Osteoblast (primary cell): ENCODE measurements around the gene MEGF11. TPM values are rescaled to one million over a fixed set of nuclear protein-coding genes. Genes with fewer than 3 reads are reported as not detected.

Experiments used
- DNase-seq: peaks from one replicate; pipeline ENCODE4 v3.0.0; 2011; ENCODE audit warnings: low spot score, mixed read lengths; ENCODE audit not compliant: insufficient read length; ENCODE audit errors: missing footprints
- H2AFZ ChIP-seq: 2 replicates; pipeline ENCODE4 v1.6.0; 2011; ENCODE audit warnings: mild to moderate bottlenecking, low read length
- H3K27ac ChIP-seq: 2 replicates; pipeline ENCODE4 v1.5.1; 2011; ENCODE audit warnings: mild to moderate bottlenecking, low read depth, low read length, moderate library complexity
- H3K27me3 ChIP-seq: 2 replicates; pipeline ENCODE4 v1.6.0; 2012; ENCODE audit warnings: mild to moderate bottlenecking, control low read depth, inconsistent platforms, low read length, moderate library complexity; ENCODE audit not compliant: insufficient read depth
- H3K36me3 ChIP-seq: 2 replicates; pipeline ENCODE4 v1.5.1; 2011; ENCODE audit warnings: mild to moderate bottlenecking, low read length, control low read depth, moderate library complexity; ENCODE audit not compliant: insufficient read depth
- H3K4me1 ChIP-seq: 2 replicates; pipeline ENCODE4 v1.5.1; 2011; ENCODE audit warnings: mild to moderate bottlenecking, low read length, control low read depth, moderate library complexity; ENCODE audit not compliant: insufficient read depth
- H3K4me2 ChIP-seq: 2 replicates; pipeline ENCODE4 v1.6.0; 2011; ENCODE audit warnings: mild to moderate bottlenecking, low read length; ENCODE audit not compliant: insufficient read depth
- H3K4me3 ChIP-seq: fragments of 200-600 bp; sonication (generic); 3 replicates; pipeline ENCODE4 v1.5.1; 2012; ENCODE audit warnings: mild to moderate bottlenecking, low read length, inconsistent platforms; ENCODE audit not compliant: insufficient read depth
- H3K79me2 ChIP-seq: 2 replicates; pipeline ENCODE4 v1.6.0; 2012; ENCODE audit warnings: mild to moderate bottlenecking, low read length, control low read depth, inconsistent platforms; ENCODE audit not compliant: insufficient read depth
- H3K9me3 ChIP-seq: 2 replicates; pipeline ENCODE4 v1.5.1; 2011; ENCODE audit warnings: low read depth, low read length, control low read depth
- H4K20me1 ChIP-seq: 2 replicates; pipeline ENCODE4 v1.6.0; 2012; ENCODE audit warnings: mild to moderate bottlenecking, low read length, control low read depth; ENCODE audit not compliant: insufficient read depth
- total RNA-seq: library from RNA; depleted of rRNA; stranded (reverse); fragments of >200 nt; gene quantifications from 2 replicates; pipeline ENCODE4 v1.2.3, GENCODE V29; 2012
- TF ChIP-seq, protein P1 (sequence below): IDR thresholded peaks from 2 replicates; pipeline ENCODE4 v1.5.1; 2011; ENCODE audit warnings: mild to moderate bottlenecking, low read depth, low read length, moderate library complexity; ENCODE audit errors: extremely low read depth

Gene MEGF11
- total RNA-seq, 1 donor = not detected

- Histone ChIP-seq H3K9me3 (no peaks in the 10 kb centered on the region), H3K36me3 (peaks cover 4% of the 10 kb centered on the region), H3K4me1 (peaks cover 24% of the 10 kb centered on the region), H3K4me3 (peak overlapping the region; percentile 75), H3K4me2 (peak overlapping the region; percentile 87), H3K79me2 (peaks cover 18% of the 10 kb centered on the region), H3K27ac (no peak overlapping the region), H4K20me1 (no peaks in the 10 kb centered on the region), H3K27me3 (no peaks in the 10 kb centered on the region), H2AFZ (peak overlapping the region; percentile 95)
- DNase-seq = peak; percentile 47
- TF ChIP-seq, protein P1, sequence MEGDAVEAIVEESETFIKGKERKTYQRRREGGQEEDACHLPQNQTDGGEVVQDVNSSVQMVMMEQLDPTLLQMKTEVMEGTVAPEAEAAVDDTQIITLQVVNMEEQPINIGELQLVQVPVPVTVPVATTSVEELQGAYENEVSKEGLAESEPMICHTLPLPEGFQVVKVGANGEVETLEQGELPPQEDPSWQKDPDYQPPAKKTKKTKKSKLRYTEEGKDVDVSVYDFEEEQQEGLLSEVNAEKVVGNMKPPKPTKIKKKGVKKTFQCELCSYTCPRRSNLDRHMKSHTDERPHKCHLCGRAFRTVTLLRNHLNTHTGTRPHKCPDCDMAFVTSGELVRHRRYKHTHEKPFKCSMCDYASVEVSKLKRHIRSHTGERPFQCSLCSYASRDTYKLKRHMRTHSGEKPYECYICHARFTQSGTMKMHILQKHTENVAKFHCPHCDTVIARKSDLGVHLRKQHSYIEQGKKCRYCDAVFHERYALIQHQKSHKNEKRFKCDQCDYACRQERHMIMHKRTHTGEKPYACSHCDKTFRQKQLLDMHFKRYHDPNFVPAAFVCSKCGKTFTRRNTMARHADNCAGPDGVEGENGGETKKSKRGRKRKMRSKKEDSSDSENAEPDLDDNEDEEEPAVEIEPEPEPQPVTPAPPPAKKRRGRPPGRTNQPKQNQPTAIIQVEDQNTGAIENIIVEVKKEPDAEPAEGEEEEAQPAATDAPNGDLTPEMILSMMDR = no peak
Measured at GRCh38 chr15:66292571-66293418, 39.2 kb upstream of the MEGF11 start.

DNA sequence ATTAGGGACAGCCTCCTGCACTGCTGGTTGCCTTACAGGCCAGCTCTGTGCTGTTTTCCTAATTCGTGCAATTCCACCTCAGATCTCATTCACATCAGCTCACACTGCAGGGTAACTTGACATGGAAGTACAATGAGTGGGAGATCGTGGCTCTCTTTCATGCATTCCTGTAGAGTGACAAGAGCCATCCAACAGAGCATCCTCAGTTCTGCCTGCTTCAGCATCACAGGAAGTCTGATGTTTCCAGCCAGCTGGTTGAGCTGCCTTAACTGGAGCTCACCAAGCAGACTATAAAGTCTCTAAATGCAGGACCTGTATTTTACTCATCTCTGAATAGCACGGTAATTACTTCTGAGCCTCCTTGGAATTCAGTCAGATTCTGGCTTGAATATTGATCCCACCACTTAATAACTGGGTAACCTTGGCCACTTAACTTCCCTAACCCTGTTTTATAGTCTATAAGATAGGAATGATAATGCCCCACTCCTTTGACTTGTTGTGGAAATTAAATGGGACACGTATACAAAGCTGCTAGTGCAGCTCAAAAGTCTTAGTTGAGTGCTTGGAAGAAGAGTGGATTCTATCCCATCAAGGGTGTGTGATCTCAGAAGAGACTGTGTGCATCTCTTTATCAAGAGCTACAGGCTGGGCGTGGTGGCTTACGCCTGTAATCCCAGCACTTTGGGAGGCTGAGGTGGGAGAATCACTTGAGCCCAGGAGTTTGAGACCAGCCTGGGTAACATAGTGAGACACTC is 38.4 kb upstream of the MEGF11 start:
- Histone ChIP-seq H4K20me1 (no peaks in the 10 kb centered on the region), H2AFZ (no peak overlapping the region), H3K27me3 (no peaks in the 10 kb centered on the region), H3K79me2 (peaks cover 14% of the 10 kb centered on the region), H3K27ac (no peak overlapping the region), H3K9me3 (no peaks in the 10 kb centered on the region), H3K4me3 (no peak overlapping the region), H3K4me1 (peaks cover 24% of the 10 kb centered on the region), H3K36me3 (no peaks in the 10 kb centered on the region), H3K4me2 (no peak overlapping the region)
- TF ChIP-seq, protein P1 = no peak
- peak; percentile 69 for DNase-seq

DNA sequence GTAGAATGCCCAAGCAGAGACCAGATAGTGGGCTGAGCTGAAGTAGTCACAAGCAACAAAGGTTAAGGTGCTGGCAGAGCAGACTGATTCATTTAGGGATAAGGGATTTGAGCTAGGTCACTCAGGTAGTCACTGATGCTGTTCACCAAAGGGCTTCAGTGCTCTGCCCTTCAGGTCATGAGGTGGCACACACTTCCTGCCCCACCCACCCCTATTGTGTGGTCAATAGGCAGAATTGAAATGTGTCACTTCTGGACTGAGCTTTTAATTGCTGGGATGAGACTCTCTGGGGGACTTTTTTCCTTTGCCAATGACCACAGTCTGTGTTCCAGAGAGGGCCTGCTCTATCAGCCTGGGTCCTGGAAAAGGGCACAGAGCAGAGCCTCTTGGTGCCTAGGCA is 37.0 kb upstream of the MEGF11 start:
- Histone ChIP-seq H3K36me3 (no peaks in the 10 kb centered on the region), H3K4me2 (no peak overlapping the region), H3K27me3 (no peaks in the 10 kb centered on the region), H3K4me3 (no peak overlapping the region), H4K20me1 (no peaks in the 10 kb centered on the region), H3K27ac (no peak overlapping the region), H3K9me3 (no peaks in the 10 kb centered on the region), H3K4me1 (peaks cover 21% of the 10 kb centered on the region), H2AFZ (no peak overlapping the region), H3K79me2 (peaks cover 4% of the 10 kb centered on the region)
- no peak for DNase-seq
- TF ChIP-seq, protein P1 = no peak

DNA sequence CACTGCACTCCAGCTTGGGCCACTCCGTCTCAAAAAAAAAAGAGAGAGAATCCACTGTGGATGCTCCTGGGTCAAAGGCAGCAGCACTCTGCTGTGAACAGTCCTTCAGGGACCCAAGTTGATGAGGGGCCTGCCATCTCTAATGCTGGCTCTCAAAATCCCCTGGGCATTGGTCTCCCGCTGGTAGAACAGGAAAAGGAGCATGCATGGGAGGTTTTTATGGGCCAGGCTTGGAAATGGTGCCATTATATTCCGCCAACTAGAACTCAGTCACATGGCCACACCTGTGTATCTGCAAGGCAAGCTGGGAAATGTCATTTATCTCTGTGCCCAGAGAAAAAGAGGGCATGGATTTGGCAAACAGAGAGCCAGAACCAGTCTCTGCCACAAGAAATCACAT is 36.5 kb upstream of the MEGF11 start:
- H3K4me2 ChIP-seq = no peak overlapping the region
- no peaks in the 10 kb centered on the region for H3K27me3 ChIP-seq
- no peak overlapping the region for H2AFZ ChIP-seq
- H3K36me3 ChIP-seq = no peaks in the 10 kb centered on the region
- no peak overlapping the region for H3K4me3 ChIP-seq
- peaks cover 16% of the 10 kb centered on the region for H3K4me1 ChIP-seq
- no peaks in the 10 kb centered on the region for H3K9me3 ChIP-seq
- no peaks in the 10 kb centered on the region for H4K20me1 ChIP-seq
- TF ChIP-seq, protein P1 = no peak
- H3K27ac ChIP-seq = no peak overlapping the region
- DNase-seq = no peak
- H3K79me2 ChIP-seq = peaks cover 1% of the 10 kb centered on the region
